ENCODE data around the gene IMPDH2.

DNA sequence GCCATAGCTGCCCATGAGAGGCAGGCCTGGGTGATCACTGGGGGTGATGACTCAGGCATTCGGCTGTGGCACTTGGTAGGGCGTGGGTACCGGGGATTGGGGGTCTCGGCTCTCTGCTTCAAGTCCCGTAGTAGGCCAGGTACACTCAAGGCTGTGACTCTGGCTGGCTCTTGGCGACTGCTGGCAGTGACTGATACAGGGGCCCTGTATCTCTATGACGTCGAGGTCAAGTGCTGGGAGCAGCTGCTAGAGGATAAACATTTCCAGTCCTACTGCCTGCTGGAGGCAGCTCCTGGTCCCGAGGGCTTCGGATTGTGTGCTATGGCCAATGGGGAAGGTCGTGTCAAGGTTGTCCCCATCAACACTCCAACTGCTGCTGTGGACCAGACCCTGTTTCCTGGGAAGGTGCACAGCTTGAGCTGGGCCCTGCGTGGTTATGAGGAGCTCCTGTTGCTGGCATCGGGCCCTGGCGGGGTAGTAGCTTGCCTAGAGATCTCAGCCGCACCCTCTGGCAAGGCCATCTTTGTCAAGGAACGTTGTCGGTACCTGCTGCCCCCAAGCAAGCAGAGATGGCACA lies 16.7 kb downstream of the IMPDH2 start:
- TF ChIP-seq, protein P1, sequence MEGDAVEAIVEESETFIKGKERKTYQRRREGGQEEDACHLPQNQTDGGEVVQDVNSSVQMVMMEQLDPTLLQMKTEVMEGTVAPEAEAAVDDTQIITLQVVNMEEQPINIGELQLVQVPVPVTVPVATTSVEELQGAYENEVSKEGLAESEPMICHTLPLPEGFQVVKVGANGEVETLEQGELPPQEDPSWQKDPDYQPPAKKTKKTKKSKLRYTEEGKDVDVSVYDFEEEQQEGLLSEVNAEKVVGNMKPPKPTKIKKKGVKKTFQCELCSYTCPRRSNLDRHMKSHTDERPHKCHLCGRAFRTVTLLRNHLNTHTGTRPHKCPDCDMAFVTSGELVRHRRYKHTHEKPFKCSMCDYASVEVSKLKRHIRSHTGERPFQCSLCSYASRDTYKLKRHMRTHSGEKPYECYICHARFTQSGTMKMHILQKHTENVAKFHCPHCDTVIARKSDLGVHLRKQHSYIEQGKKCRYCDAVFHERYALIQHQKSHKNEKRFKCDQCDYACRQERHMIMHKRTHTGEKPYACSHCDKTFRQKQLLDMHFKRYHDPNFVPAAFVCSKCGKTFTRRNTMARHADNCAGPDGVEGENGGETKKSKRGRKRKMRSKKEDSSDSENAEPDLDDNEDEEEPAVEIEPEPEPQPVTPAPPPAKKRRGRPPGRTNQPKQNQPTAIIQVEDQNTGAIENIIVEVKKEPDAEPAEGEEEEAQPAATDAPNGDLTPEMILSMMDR (IDR thresholded peaks at IDR 0.05), result no peak
- no peak for TF ChIP-seq POLR2A (IDR thresholded peaks at IDR 0.05)

Data from testis (tissue), 2 donors.